ENCODE data around the gene TCF7L1. TPM values are rescaled to one million over a fixed set of nuclear protein-coding genes. Genes with fewer than 3 reads are reported as not detected.
A peak's percentile ranks its signal among the peaks of the same experiment; 100 is the strongest.

The TCF7L1 gene
- total RNA-seq, 1 donor from 2014 or later = 1.3 TPM

- DNase-seq (ENCODE audit: low read depth) (no peak), FAIRE-seq (no peak)
- H3K27me3 ChIP-seq (ENCODE audit: control insufficient read depth, insufficient read depth, low read length) = no peaks in the 10 kb centered on the region
- peaks cover 20% of the 10 kb centered on the region for H3K36me3 ChIP-seq (ENCODE audit: control insufficient read depth, insufficient read depth, low read length)
- no peak for TF ChIP-seq CTCF (IDR thresholded peaks at IDR 0.05; ENCODE audit: insufficient read depth, low read length, severe bottlenecking)
- H3K4me3 ChIP-seq (ENCODE audit: low read depth, low read length) = no peak overlapping the region
Observed at GRCh38 chr2:85344356-85344954, 211.3 kb downstream of the TCF7L1 start.

GRCh38 chr2:85347599-85347998, 214.4 kb downstream of the TCF7L1 start:
- H3K4me3 ChIP-seq (ENCODE audit: low read depth, low read length) = no peak overlapping the region
- no peak for FAIRE-seq
- H3K27me3 ChIP-seq (ENCODE audit: control insufficient read depth, insufficient read depth, low read length) = no peaks in the 10 kb centered on the region
- no peak for DNase-seq (ENCODE audit: low read depth)
- TF ChIP-seq CTCF (IDR thresholded peaks at IDR 0.05; ENCODE audit: insufficient read depth, low read length, severe bottlenecking) = no peak
- peaks cover 33% of the 10 kb centered on the region for H3K36me3 ChIP-seq (ENCODE audit: control insufficient read depth, insufficient read depth, low read length)

- Histone ChIP-seq H3K27me3 (ENCODE audit: control insufficient read depth, insufficient read depth, low read length) (no peaks in the 10 kb centered on the region), H3K36me3 (ENCODE audit: control insufficient read depth, insufficient read depth, low read length) (peaks cover 17% of the 10 kb centered on the region), H3K4me3 (ENCODE audit: low read depth, low read length) (peak overlapping the region; percentile 65)
- DNase-seq (ENCODE audit: low read depth) (peak; percentile 37), FAIRE-seq (no peak)
- TF ChIP-seq CTCF (IDR thresholded peaks at IDR 0.05; ENCODE audit: insufficient read depth, low read length, severe bottlenecking) = no peak
Observed at GRCh38 chr2:85353876-85354285, 220.7 kb downstream of the TCF7L1 start.

- FAIRE-seq = peak; percentile 75
- peak; percentile 98 for DNase-seq (ENCODE audit: low read depth)
- peak within 1 kb of the TSS; percentile 65 for H3K4me3 ChIP-seq (ENCODE audit: low read depth, low read length)
- no peak for TF ChIP-seq CTCF (IDR thresholded peaks at IDR 0.05; ENCODE audit: insufficient read depth, low read length, severe bottlenecking)
- H3K27me3 ChIP-seq (ENCODE audit: control insufficient read depth, insufficient read depth, low read length) = no peaks in the 10 kb centered on the region
- peaks cover 12% of the 10 kb centered on the region for H3K36me3 ChIP-seq (ENCODE audit: control insufficient read depth, insufficient read depth, low read length)
Observed at GRCh38 chr2:85354286-85355072, 221.3 kb downstream of the TCF7L1 start, which contains the start of the genes ELMOD3 and RETSAT. TSS of gene ELMOD3 (plus strand) at chr2:85354769. CDS start at chr2:85357199, 2,430 bp downstream. TSS of gene RETSAT (minus strand) at chr2:85354528. CDS start at chr2:85354507, 21 bp downstream.

- no peak for TF ChIP-seq CTCF (IDR thresholded peaks at IDR 0.05; ENCODE audit: insufficient read depth, low read length, severe bottlenecking)
- H3K27me3 ChIP-seq (ENCODE audit: control insufficient read depth, insufficient read depth, low read length) = no peaks in the 10 kb centered on the region
- FAIRE-seq (no peak), DNase-seq (ENCODE audit: low read depth) (no peak)
- H3K36me3 ChIP-seq (ENCODE audit: control insufficient read depth, insufficient read depth, low read length) = peaks cover 8% of the 10 kb centered on the region
- H3K4me3 ChIP-seq (ENCODE audit: low read depth, low read length) = peak overlapping the region; percentile 65
Observed at GRCh38 chr2:85355073-85355410, 221.8 kb downstream of the TCF7L1 start.
